AG04450 (cell line): ENCODE results near the gene HOXC9. TPM values are rescaled to one million over a fixed set of nuclear protein-coding genes. Genes with fewer than 3 reads are reported as not detected.

Experiments
- CTCF ChIA-PET: fragments of 300-600, 350-600 bp; formaldehyde crosslinking; extraction: SDS; loops from one replicate; lab custom pipeline; 2022; ENCODE audit warnings: antibody characterized with exemption, inconsistent platforms; lab: Charles Lee
- POLR2A ChIA-PET: fragments of 350-600 bp; formaldehyde crosslinking; extraction: SDS; loops from one replicate; lab custom pipeline; 2021; ENCODE audit warnings: antibody characterized with exemption, inconsistent platforms; lab: Yijun Ruan, JAX
- DNase-seq: peaks from one replicate; pipeline ENCODE4 v3.0.0-alpha.2; 2011; ENCODE audit warnings: low read depth, low spot score
- H3K27ac ChIP-seq: one replicate; pipeline ENCODE4 v1.5.1; 2012; ENCODE audit warnings: low read depth, low read length, control low read depth
- H3K27me3 ChIP-seq: one replicate; pipeline ENCODE4 v1.6.0; 2012; ENCODE audit warnings: low read length; ENCODE audit not compliant: control insufficient read depth, insufficient read depth
- H3K4me3 ChIP-seq: 2 replicates; pipeline ENCODE4 v1.5.1; 2011; ENCODE audit warnings: mild to moderate bottlenecking, low read depth, low read length, control low read depth
- H3K9me3 ChIP-seq: 2 replicates; pipeline ENCODE4 v1.5.1; 2012; ENCODE audit warnings: low read length; ENCODE audit not compliant: control insufficient read depth, insufficient read depth
- CTCF ChIP-seq: IDR thresholded peaks from 2 replicates; pipeline ENCODE4 v1.5.1; 2011; ENCODE audit warnings: low read depth, low read length, control low read depth, inconsistent platforms
- polyA plus RNA-seq: library from polyadenylated mRNA; depleted of rRNA; stranded (reverse); fragments of >200 nt; gene quantifications from 2 replicates; pipeline ENCODE4 v1.2.3, GENCODE V29; 2011

Gene HOXC9
- polyA plus RNA-seq, 1 experiment: not detected

GRCh38 chr12:53955036-53955775 is 44.8 kb upstream of the HOXC9 start:
- H3K9me3 ChIP-seq: peaks cover 13% of the 10 kb centered on the region; the same call in 1 of the 2 replicates
- no peak for TF ChIP-seq CTCF
- no peak overlapping the region for H3K4me3 ChIP-seq
- ChIA-PET POLR2A (no interaction called here), CTCF (interaction anchor here (0.6 kb wide), 1 partner anchor 413 kb away, joined by 4 read pairs; no protein-coding TSS in a partner anchor)
- peaks cover 95% of the 10 kb centered on the region for H3K27me3 ChIP-seq
- no peak for DNase-seq
- H3K27ac ChIP-seq: no peak overlapping the region

GRCh38 chr12:53955776-53956250 is 44.1 kb upstream of the HOXC9 start:
- CTCF ChIA-PET: no interaction called here
- no peak for DNase-seq

GRCh38 chr12:53956251-53956887 is 43.6 kb upstream of the HOXC9 start:
- Histone ChIP-seq H3K27ac (no peak overlapping the region), H3K4me3 (no peak overlapping the region), H3K27me3 (peaks cover 95% of the 10 kb centered on the region), H3K9me3 (peaks cover 13% of the 10 kb centered on the region; the same call in 1 of the 2 replicates)
- POLR2A ChIA-PET: no interaction called here
- no peak for TF ChIP-seq CTCF
- no peak for DNase-seq
- CTCF ChIA-PET: no interaction called here

More at GRCh38 chr12:53955776-53956250, 44.1 kb upstream of the HOXC9 start:
- Histone ChIP-seq H3K27ac (no peak overlapping the region), H3K4me3 (no peak overlapping the region), H3K27me3 (peaks cover 95% of the 10 kb centered on the region), H3K9me3 (peaks cover 13% of the 10 kb centered on the region; the same call in 1 of the 2 replicates)
- POLR2A ChIA-PET: no interaction called here
- TF ChIP-seq CTCF: no peak

GRCh38 chr12:53956914-53957536 is 42.9 kb upstream of the HOXC9 start:
- H3K4me3 ChIP-seq: no peak overlapping the region
- DNase-seq: no peak
- ChIA-PET CTCF (no interaction called here), POLR2A (no interaction called here)
- H3K9me3 ChIP-seq: peaks cover 9% of the 10 kb centered on the region; the same call in 1 of the 2 replicates
- no peak overlapping the region for H3K27ac ChIP-seq
- peaks cover 95% of the 10 kb centered on the region for H3K27me3 ChIP-seq
- TF ChIP-seq CTCF: no peak
